ENCODE results near the gene CEMIP.

CEMIP gene

DNA sequence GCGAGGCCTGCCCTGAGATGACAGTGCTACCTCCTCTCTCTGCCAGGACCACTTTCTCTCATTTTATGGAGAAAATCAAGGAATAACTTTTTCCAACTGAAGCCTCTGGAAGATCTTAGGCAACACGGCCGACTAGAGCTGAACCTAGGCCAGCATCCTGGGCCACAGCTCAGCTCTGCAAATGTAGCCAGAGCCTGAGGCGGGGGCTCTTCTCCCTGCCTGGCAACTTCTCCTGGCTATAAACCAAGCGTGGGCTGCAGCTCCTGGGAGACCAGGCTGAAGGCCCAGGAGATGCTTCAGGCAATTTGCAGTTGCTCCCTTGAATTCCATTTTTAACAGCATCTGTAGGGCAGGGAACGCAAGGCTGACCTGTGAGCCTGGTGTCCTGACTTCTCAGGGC is 74.9 kb downstream of the CEMIP start:
- Histone ChIP-seq H4K20me1 (ENCODE audit: insufficient read depth, low read length, poor library complexity, severe bottlenecking) (no peaks in the 10 kb centered on the region), H3K4me2 (ENCODE audit: low read depth, low read length, poor library complexity, severe bottlenecking) (no peak overlapping the region), H3K9me2 (replicated peaks; ENCODE audit: low read depth, low read length) (no peaks in the 10 kb centered on the region), H3K79me2 (ENCODE audit: insufficient read depth, low read length) (no peaks in the 10 kb centered on the region), H3K27me3 (ENCODE audit: insufficient read depth, low read length, poor library complexity, severe bottlenecking) (no peaks in the 10 kb centered on the region), H3K36me3 (ENCODE audit: insufficient read depth, low read length) (no peaks in the 10 kb centered on the region), H3K4me3 (ENCODE audit: low read length, poor library complexity, severe bottlenecking) (no peak overlapping the region), H3K9me3 (ENCODE audit: insufficient read depth, low read depth, low read length) (no peaks in the 10 kb centered on the region), H3K4me1 (ENCODE audit: insufficient read depth, low read length, poor library complexity, severe bottlenecking) (peaks cover 8% of the 10 kb centered on the region), H2AFZ (ENCODE audit: low read length) (no peak overlapping the region), H3F3A (ENCODE audit: low read depth) (no peaks in the 10 kb centered on the region), H3K9ac (ENCODE audit: low read depth, low read length, poor library complexity, severe bottlenecking) (no peak overlapping the region)
- TF ChIP-seq EZH2phosphoT487 (IDR thresholded peaks at IDR 0.05; ENCODE audit: borderline replicate concordance), result no peak
- TF ChIP-seq, protein P1, sequence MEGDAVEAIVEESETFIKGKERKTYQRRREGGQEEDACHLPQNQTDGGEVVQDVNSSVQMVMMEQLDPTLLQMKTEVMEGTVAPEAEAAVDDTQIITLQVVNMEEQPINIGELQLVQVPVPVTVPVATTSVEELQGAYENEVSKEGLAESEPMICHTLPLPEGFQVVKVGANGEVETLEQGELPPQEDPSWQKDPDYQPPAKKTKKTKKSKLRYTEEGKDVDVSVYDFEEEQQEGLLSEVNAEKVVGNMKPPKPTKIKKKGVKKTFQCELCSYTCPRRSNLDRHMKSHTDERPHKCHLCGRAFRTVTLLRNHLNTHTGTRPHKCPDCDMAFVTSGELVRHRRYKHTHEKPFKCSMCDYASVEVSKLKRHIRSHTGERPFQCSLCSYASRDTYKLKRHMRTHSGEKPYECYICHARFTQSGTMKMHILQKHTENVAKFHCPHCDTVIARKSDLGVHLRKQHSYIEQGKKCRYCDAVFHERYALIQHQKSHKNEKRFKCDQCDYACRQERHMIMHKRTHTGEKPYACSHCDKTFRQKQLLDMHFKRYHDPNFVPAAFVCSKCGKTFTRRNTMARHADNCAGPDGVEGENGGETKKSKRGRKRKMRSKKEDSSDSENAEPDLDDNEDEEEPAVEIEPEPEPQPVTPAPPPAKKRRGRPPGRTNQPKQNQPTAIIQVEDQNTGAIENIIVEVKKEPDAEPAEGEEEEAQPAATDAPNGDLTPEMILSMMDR (conservative IDR thresholded peaks at IDR 0.05; ENCODE audit: low read length), result no peak

DNA sequence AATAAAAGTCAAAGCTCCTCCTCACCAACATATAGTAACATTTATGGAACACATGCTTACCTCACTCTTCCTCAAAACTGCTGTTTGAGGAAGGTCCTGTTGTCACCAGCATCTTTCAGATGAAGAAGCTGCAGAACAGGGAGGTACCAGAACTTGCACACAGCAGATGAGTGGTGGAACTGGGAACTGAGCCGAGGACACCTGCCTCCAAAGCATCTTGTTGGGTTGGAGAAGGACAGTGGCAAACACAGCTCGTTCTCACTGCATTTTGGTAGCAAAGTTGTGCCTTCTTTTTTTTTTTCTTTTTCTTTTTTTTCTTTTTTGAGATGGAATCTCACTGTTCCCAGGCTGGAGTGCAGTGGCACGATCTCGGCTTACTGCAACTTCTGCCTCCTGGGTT is 76.0 kb downstream of the CEMIP start:
- H3K4me3 ChIP-seq (ENCODE audit: low read length, poor library complexity, severe bottlenecking), result no peak overlapping the region
- H3K4me1 ChIP-seq (ENCODE audit: insufficient read depth, low read length, poor library complexity, severe bottlenecking), result peaks cover 8% of the 10 kb centered on the region
- no peak for TF ChIP-seq EZH2phosphoT487 (IDR thresholded peaks at IDR 0.05; ENCODE audit: borderline replicate concordance)
- TF ChIP-seq, protein P1 (conservative IDR thresholded peaks at IDR 0.05; ENCODE audit: low read length), result no peak
- no peaks in the 10 kb centered on the region for H4K20me1 ChIP-seq (ENCODE audit: insufficient read depth, low read length, poor library complexity, severe bottlenecking)
- no peaks in the 10 kb centered on the region for H3K36me3 ChIP-seq (ENCODE audit: insufficient read depth, low read length)
- no peaks in the 10 kb centered on the region for H3K27me3 ChIP-seq (ENCODE audit: insufficient read depth, low read length, poor library complexity, severe bottlenecking)
- H3K9ac ChIP-seq (ENCODE audit: low read depth, low read length, poor library complexity, severe bottlenecking), result no peak overlapping the region
- no peak overlapping the region for H2AFZ ChIP-seq (ENCODE audit: low read length)
- H3K9me3 ChIP-seq (ENCODE audit: insufficient read depth, low read depth, low read length), result no peaks in the 10 kb centered on the region
- no peaks in the 10 kb centered on the region for H3K79me2 ChIP-seq (ENCODE audit: insufficient read depth, low read length)
- no peaks in the 10 kb centered on the region for H3K9me2 ChIP-seq (replicated peaks; ENCODE audit: low read depth, low read length)
- no peak overlapping the region for H3K4me2 ChIP-seq (ENCODE audit: low read depth, low read length, poor library complexity, severe bottlenecking)
- H3F3A ChIP-seq (ENCODE audit: low read depth), result no peaks in the 10 kb centered on the region

DNA sequence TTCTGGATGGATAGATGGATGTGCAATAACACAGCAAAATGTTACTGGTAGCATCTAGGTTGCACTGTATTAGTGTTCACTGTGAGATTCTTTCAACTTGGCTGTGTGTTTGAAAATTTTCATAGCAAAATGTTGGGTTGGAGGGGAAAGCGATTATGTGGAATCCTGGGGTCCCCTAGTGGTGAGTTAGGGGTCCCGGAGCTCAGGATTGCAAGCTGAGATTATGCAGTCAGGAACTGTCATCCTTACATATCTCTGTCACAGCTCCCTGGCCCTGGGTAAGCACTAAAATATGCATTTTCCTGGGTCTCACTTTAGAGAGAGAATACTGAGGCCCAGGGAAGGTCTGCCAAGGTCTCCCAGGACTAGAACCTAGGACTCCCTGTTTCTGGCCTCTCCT is 77.2 kb downstream of the CEMIP start:
- Histone ChIP-seq H3K4me2 (ENCODE audit: low read depth, low read length, poor library complexity, severe bottlenecking) (no peak overlapping the region), H3K9ac (ENCODE audit: low read depth, low read length, poor library complexity, severe bottlenecking) (no peak overlapping the region)

More for the DNA sequence above, 77.2 kb downstream of the CEMIP start:
- Histone ChIP-seq H3K4me3 (ENCODE audit: low read length, poor library complexity, severe bottlenecking) (no peak overlapping the region), H3K9me3 (ENCODE audit: insufficient read depth, low read depth, low read length) (no peaks in the 10 kb centered on the region), H2AFZ (ENCODE audit: low read length) (no peak overlapping the region), H3K79me2 (ENCODE audit: insufficient read depth, low read length) (no peaks in the 10 kb centered on the region), H3K36me3 (ENCODE audit: insufficient read depth, low read length) (no peaks in the 10 kb centered on the region), H3F3A (ENCODE audit: low read depth) (no peaks in the 10 kb centered on the region), H4K20me1 (ENCODE audit: insufficient read depth, low read length, poor library complexity, severe bottlenecking) (no peaks in the 10 kb centered on the region), H3K4me1 (ENCODE audit: insufficient read depth, low read length, poor library complexity, severe bottlenecking) (peaks cover 8% of the 10 kb centered on the region), H3K9me2 (replicated peaks; ENCODE audit: low read depth, low read length) (no peaks in the 10 kb centered on the region), H3K27me3 (ENCODE audit: insufficient read depth, low read length, poor library complexity, severe bottlenecking) (no peaks in the 10 kb centered on the region)
- TF ChIP-seq, protein P1 (conservative IDR thresholded peaks at IDR 0.05; ENCODE audit: low read length), result peak; percentile 62
- TF ChIP-seq EZH2phosphoT487 (IDR thresholded peaks at IDR 0.05; ENCODE audit: borderline replicate concordance), result no peak

All from Loucy (cell line).